GM13976 (cell line): ENCODE results near the gene MCEMP1.

Experiments used
- DNase-seq: peaks from one replicate; pipeline ENCODE4 v3.0.0; 2012; ENCODE audit warnings: low spot score
- in situ Hi-C: fragments of 300-500 bp; cut with MboI; formaldehyde crosslinking; loops from one replicate; pipeline ENCODE4 v1.12.0; 2022; ENCODE audit warnings: low sequenced_read_pairs, mixed read lengths, inconsistent platforms; ENCODE audit not compliant: unreplicated experiment
- TF ChIP-seq, protein P1 (sequence below): IDR thresholded peaks from 2 replicates; pipeline ENCODE4 v1.5.1; 2012; ENCODE audit warnings: borderline replicate concordance, mild to moderate bottlenecking; ENCODE audit not compliant: insufficient read depth; ENCODE audit errors: extremely low read depth, missing control alignments, control extremely low read depth

Gene MCEMP1

DNA sequence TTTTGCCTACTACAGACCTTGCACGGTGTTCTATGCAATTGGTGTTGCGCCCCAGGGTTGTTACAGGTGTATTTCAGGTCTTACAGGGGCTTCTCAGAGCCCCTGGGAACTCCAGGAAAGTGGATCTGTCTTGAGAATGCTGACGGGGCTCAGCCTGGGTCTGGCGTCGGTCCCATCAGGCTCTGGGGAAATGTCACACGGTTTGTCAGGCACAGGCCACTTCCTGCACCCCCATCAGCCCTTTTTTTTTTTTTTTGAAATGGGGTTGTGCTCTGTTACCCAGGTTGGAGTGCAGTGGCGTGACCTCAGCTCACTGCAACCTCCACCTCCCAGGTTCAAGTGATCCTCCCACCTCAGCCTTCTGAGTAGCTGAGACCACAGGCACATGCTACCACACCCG is 41.8 kb downstream of the MCEMP1 start:
- TF ChIP-seq, protein P1, sequence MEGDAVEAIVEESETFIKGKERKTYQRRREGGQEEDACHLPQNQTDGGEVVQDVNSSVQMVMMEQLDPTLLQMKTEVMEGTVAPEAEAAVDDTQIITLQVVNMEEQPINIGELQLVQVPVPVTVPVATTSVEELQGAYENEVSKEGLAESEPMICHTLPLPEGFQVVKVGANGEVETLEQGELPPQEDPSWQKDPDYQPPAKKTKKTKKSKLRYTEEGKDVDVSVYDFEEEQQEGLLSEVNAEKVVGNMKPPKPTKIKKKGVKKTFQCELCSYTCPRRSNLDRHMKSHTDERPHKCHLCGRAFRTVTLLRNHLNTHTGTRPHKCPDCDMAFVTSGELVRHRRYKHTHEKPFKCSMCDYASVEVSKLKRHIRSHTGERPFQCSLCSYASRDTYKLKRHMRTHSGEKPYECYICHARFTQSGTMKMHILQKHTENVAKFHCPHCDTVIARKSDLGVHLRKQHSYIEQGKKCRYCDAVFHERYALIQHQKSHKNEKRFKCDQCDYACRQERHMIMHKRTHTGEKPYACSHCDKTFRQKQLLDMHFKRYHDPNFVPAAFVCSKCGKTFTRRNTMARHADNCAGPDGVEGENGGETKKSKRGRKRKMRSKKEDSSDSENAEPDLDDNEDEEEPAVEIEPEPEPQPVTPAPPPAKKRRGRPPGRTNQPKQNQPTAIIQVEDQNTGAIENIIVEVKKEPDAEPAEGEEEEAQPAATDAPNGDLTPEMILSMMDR, result no peak
- DNase-seq, result no peak
- in situ Hi-C loops, result no loop called here

DNA sequence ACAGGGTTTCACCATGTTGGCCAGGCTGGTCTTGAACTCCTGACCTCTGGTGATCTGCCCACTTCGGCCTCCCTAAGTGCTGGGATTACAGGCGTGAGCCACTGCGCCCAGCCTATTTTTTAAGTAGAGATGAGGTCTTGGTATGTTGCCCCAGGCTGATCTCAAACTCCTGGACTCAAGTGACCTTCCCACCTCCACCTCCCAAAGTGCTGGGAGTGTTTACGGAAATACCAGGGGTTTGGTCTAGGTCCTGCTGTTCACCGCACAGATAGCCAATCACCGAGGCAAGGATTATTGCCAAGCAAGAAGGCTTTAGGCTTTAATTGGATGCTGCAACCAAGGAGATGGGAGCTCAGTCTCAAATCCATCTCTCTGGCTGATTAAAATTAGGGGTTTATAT is 43.5 kb downstream of the MCEMP1 start:
- no peak for DNase-seq
- in situ Hi-C loops, result no loop called here
- TF ChIP-seq, protein P1, result no peak

DNA sequence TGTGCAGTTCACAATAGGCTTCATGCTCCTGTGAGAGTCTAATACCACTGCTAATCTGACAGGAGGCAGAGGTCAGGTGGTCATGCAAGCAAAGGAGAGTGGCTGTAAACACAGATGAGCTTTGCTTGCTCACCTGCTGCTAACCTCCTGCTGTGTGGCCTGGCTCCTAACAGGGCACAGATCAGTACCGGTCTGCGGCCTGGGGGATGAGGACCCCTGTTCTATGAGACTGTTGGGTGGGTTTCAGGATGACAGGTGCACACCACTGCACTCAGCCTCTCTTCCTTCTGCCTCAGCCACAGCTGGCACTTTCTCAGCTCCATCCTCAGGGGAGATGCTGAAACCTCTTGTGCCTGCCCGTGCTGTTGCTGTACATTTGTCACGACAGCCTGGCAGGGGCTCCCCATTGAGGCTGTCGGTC is 45.4 kb downstream of the MCEMP1 start:
- in situ Hi-C loops, result no loop called here
- TF ChIP-seq, protein P1, result no peak

DNA sequence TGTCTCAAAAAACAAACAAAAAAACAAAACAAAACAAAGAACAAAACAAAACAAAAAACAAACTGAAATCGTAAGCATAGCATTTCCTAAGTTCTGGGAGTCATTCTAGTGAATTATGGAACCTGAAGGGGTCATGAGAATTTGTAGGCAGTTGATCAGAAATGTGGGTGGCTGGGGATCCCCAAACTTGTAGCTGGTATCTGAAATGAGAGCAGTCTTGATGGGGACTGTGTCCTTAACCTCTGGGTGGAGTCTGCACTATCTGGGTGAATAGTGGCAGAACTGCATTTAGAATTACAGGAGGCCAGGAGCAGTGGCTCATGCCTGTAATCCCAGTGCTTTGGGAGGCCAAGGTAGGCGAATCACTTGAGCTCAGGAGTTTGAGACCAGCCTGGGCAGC is 48.9 kb downstream of the MCEMP1 start:
- in situ Hi-C loops, result no loop called here
- TF ChIP-seq, protein P1, result peak; percentile 3
- DNase-seq, result peak; percentile 63

More for the DNA sequence above, 45.4 kb downstream of the MCEMP1 start:
- no peak for DNase-seq

GRCh38 chr19:7729211-7729610 is 52.3 kb downstream of the MCEMP1 start:
- in situ Hi-C loops, result no loop called here
- DNase-seq, result no peak
- TF ChIP-seq, protein P1, result no peak
